Measurements from ENCODE around the gene TMEM94.

TMEM94 gene

DNA sequence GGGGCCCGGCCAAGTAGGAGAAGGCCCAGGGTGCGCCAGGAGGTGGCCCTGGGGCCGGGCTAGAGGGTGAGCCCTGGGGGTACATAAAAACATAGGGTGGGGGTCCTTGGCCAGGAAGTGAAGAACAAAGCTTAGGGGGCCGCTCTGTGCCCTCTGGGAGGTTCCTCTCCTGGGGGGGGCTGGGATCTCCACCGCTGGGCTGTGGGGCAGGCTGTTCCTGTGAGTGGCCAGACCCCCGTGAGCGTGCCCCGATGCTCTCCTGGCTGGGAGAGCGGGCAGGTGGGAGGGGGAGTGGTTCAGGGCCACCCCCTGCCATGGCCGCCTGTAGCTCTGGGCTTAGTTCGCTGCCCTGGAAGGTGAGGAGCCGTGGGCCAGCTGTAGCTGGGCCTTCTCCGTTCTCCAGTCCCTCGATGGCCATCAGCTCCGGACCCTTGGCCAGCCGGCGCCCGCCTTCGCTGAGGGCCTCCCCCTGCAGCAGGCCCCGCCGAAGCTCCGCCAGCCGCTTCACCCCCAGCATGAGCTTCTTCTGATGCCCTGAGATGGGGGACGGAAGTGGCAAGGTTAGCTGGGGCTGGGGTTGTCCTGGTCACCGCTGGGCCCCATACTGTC lies 46.4 kb downstream of the TMEM94 start:
- H3K27ac Mint-ChIP-seq = no peak overlapping the region
- H3K9me3 Mint-ChIP-seq = no peaks in the 10 kb centered on the region
- peaks cover 1% of the 10 kb centered on the region for H3K27me3 Mint-ChIP-seq
- DNase-seq (ENCODE audit: low spot score in 2 of 2) (no peak), ATAC-seq (ENCODE audit: low read depth) (no peak)
- H3K4me1 Mint-ChIP-seq = peaks cover 5% of the 10 kb centered on the region
- peaks cover 2% of the 10 kb centered on the region for H3K36me3 Mint-ChIP-seq
- no peak overlapping the region for H3K4me3 Mint-ChIP-seq

DNA sequence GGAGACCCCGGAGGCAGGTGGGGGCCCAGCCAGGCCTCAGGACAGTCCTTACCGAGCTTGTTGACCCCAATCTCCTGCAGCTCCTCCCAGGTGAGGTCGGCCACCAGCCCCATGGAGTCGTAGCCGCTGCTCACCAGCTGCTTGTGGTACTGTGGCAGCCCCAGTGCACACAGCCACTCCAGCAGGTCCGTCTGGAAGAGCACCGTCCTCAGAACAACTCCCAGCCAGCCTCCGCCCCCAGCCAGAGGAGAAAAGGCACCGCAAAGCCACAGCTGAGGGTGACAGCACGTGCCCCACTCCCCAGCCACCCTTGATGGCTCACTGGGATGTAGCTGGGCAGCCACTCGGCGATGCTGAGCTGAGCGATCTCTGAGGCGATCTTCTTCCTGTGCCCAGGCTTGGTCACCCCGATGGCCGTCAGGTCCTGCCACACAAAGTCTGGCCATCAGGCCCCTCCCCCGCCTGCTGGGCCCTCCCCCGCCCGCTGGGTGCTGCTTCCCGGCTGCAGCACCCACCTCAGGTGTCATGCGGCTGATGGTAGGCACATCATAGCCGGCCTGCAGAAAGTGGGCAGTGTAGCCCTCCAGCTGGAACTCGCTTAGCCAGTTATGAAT lies 47.0 kb downstream of the TMEM94 start:
- peaks cover 5% of the 10 kb centered on the region for H3K4me1 Mint-ChIP-seq
- no peak overlapping the region for H3K27ac Mint-ChIP-seq
- DNase-seq (ENCODE audit: low spot score in 2 of 2) = no peak
- H3K27me3 Mint-ChIP-seq = peaks cover 1% of the 10 kb centered on the region
- no peaks in the 10 kb centered on the region for H3K9me3 Mint-ChIP-seq
- H3K36me3 Mint-ChIP-seq = peaks cover 2% of the 10 kb centered on the region
- H3K4me3 Mint-ChIP-seq = no peak overlapping the region
- no peak for ATAC-seq (ENCODE audit: low read depth)

DNA sequence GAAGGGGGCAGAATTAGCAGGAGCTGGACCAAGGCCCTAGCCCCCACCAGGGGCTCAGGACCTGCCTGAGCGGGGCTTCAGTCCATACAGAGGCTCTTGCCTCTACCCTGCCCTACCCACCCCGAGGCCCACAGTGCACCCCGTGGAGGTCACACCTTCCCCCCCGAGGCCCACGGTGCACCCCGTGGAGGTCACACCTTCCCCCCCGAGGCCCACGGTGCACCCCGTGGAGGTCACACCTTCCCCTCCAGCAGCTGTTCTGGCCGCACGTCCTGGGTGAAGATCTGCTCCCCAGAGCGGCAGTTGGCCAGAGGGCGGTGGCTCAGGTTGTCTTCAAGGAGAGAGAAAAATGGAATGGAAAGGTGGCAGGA lies 47.5 kb downstream of the TMEM94 start:
- ATAC-seq (ENCODE audit: low read depth) = peak; percentile 23
- H3K27me3 Mint-ChIP-seq = peaks cover 1% of the 10 kb centered on the region
- no peak overlapping the region for H3K27ac Mint-ChIP-seq
- no peaks in the 10 kb centered on the region for H3K9me3 Mint-ChIP-seq
- H3K4me3 Mint-ChIP-seq = no peak overlapping the region
- DNase-seq (ENCODE audit: low spot score in 2 of 2) = no peak
- peaks cover 5% of the 10 kb centered on the region for H3K4me1 Mint-ChIP-seq
- H3K36me3 Mint-ChIP-seq = peaks cover 2% of the 10 kb centered on the region

DNA sequence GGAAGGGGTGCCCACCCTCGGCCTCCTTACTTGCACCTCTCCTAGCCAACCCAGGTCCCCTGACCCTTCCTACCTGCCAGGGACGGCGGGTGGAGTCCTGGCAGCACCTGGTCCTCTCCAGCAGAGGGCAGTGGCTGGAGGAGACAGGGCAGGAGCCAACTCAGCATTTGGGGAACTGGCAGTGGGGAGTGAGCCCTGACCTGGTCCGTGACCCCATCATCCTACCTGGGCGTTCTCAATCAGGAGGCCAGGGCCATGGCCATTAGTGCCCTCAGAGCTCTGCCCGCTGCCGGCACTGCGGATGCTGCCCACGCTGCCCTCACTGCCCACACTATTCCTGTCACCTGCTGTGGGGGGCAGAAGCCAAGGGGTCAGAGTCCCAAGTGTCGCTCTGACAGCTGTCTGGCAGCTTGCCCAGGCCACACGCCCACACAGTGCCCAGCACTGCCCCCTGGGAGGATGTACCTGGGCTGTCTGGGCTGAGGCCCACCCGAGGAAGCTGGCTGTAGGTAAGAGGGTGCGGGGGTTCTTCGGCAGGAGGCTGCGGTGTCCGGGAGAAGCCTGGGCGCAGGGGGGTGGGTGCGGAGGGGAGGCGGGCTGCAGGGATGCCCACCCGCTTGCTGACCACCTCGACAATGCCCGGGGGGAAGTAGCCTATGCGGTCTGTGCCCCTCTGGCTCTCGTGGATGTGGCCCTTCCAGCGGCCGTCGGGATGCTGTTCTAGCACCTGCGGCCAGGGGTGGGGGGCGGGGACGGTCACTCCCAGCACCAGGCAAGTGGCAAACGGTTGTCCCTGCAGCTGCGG lies 48.1 kb downstream of the TMEM94 start:
- H3K27ac Mint-ChIP-seq = no peak overlapping the region
- no peaks in the 10 kb centered on the region for H3K9me3 Mint-ChIP-seq
- H3K4me1 Mint-ChIP-seq = peaks cover 5% of the 10 kb centered on the region
- ATAC-seq (ENCODE audit: low read depth) = peak; percentile 96
- peaks cover 2% of the 10 kb centered on the region for H3K36me3 Mint-ChIP-seq
- no peak overlapping the region for H3K4me3 Mint-ChIP-seq
- peak; percentile 52 to 58 for DNase-seq (ENCODE audit: low spot score in 2 of 2)
- peaks cover 1% of the 10 kb centered on the region for H3K27me3 Mint-ChIP-seq

DNA sequence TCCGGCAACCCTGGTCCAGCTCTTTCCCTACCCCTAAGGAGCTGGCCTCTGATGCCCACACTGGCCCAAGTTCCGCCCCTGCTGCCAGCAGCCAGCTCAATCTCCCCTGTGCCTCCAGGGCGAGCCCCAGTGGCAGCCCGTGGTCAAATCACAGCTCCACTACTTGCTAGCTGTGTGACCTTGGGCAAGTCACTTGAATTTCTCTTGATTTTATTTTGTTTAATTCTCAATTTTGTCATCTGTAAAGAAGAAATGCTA lies 48.6 kb downstream of the TMEM94 start:
- no peak for DNase-seq (ENCODE audit: low spot score in 2 of 2)
- no peak overlapping the region for H3K27ac Mint-ChIP-seq
- ATAC-seq (ENCODE audit: low read depth) = no peak
- no peaks in the 10 kb centered on the region for H3K9me3 Mint-ChIP-seq
- H3K4me3 Mint-ChIP-seq = no peak overlapping the region
- peaks cover 5% of the 10 kb centered on the region for H3K4me1 Mint-ChIP-seq
- H3K27me3 Mint-ChIP-seq = peaks cover 1% of the 10 kb centered on the region
- no peaks in the 10 kb centered on the region for H3K36me3 Mint-ChIP-seq

DNA sequence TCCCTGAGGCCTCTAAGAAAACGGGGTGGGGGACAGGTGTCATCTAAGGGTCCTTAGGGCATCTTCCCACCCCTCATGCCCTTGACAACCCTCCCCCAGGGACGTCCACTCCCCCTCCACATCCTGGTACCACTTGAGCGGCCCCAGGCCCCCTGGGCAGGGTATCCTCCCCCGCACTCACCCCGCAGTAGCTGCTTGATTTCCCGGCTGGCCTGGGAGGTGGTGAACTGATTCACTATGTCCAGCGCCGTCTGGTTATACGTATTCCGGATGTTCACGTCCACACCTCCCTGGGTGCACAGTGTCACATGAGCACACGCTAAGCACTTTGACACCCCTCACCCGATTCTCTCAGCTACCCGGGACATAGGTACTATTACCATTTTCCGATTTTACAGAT lies 49.2 kb downstream of the TMEM94 start:
- H3K27me3 Mint-ChIP-seq = peaks cover 1% of the 10 kb centered on the region
- no peaks in the 10 kb centered on the region for H3K36me3 Mint-ChIP-seq
- H3K4me1 Mint-ChIP-seq = peaks cover 5% of the 10 kb centered on the region
- ATAC-seq (ENCODE audit: low read depth) (no peak), DNase-seq (ENCODE audit: low spot score in 2 of 2) (no peak)
- no peaks in the 10 kb centered on the region for H3K9me3 Mint-ChIP-seq
- no peak overlapping the region for H3K4me3 Mint-ChIP-seq
- H3K27ac Mint-ChIP-seq = no peak overlapping the region

DNA sequence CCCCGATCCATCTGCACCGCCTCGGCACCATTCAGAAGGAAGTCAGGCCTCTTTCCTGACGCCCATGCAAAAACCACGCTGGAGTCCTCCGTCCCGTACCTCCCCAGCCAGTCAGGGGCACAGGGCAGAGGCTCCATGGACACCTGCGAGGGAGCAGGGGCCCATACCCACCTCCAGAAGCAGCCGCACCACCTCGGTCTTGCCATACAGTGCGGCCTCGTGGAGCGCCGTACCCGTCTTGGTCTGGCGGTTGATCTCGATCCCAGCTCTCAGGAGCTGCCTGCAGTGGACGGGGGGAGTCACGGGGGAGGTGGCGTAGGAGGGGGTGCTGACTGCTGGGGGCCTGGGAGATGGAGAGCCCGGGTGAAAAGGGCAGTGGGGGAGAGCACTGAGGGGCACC lies 49.7 kb downstream of the TMEM94 start:
- Mint-ChIP-seq H3K9me3 (no peaks in the 10 kb centered on the region), H3K36me3 (no peaks in the 10 kb centered on the region), H3K27me3 (peaks cover 1% of the 10 kb centered on the region), H3K4me1 (peaks cover 5% of the 10 kb centered on the region), H3K27ac (no peak overlapping the region), H3K4me3 (no peak overlapping the region)
- ATAC-seq (ENCODE audit: low read depth) = no peak
- DNase-seq (ENCODE audit: low spot score in 2 of 2) = no peak

DNA sequence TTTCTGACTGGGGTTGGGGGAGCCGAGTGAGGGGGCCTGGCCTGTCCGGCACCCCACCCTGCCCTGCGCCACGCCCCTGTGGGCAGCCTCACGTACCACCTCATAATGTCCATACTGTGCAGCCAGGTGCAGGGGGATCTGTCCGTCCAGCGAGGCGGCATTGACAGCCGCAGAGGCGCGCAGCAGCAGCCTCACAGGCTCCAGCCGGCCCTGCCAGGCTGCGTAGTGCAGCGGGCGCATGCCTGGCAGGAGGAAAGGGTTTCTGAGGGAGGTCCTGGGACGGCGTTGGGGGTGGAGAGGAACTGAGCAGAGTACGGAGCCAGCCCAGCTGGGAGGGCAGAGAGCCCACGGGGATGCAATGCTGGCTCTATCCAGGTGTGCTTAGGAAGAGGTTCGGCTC lies 50.5 kb downstream of the TMEM94 start:
- no peaks in the 10 kb centered on the region for H3K9me3 Mint-ChIP-seq
- no peaks in the 10 kb centered on the region for H3K36me3 Mint-ChIP-seq
- H3K4me1 Mint-ChIP-seq = peaks cover 5% of the 10 kb centered on the region
- H3K27ac Mint-ChIP-seq = no peak overlapping the region
- peaks cover 1% of the 10 kb centered on the region for H3K27me3 Mint-ChIP-seq
- ATAC-seq (ENCODE audit: low read depth) (no peak), DNase-seq (ENCODE audit: low spot score in 2 of 2) (no peak)
- no peak overlapping the region for H3K4me3 Mint-ChIP-seq

DNA sequence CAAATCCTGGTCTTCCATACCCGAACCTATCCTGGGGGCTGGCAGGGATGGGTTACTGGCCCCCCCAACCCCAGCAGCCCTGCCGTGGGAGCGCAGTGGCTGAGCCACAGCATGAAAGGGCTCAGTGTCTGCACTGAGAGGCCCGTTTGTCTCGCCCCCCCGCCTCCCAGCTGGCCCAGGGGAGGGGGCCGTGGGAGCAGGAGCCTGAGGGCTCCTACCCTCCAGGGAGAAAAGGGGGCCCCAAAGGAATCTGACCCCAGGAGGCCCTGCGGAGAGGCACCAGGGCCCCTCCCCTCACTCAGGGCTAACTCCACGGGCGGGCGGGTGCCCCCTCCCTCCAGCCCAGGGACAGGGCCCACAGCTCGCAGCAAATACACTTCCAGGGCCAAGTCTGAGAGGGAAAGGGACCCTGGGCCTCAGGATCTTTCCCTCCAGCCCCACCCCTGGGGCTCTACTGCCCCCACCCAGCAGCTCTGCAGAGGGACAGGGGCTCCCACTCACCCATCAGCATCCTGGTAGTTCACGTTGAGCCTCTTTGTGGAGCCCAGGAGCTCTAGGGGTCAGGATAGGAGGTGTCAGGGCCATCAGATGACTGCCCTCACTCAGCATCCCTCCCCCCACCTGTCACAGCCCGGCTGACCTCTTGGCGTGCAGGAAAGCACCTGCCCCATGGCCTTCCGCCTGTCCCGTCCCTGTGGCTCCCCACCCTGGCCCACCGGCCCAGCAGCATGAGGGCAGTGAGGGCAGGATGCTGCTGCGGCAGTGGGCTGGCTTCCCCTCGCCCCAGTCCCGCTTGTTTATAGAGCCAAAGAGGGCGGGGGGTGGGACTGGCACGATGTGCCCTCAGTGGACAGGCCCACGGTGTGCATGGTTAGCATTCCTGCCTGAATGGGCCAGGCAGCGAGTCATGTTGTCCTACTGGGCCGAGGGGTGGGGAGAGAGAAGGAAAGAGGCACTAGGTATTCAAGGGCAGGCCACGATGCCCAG lies 51.6 kb downstream of the TMEM94 start:
- Mint-ChIP-seq H3K4me3 (no peak overlapping the region), H3K9me3 (no peaks in the 10 kb centered on the region), H3K27ac (no peak overlapping the region), H3K27me3 (peaks cover 1% of the 10 kb centered on the region), H3K4me1 (peaks cover 5% of the 10 kb centered on the region), H3K36me3 (no peaks in the 10 kb centered on the region)
- no peak for DNase-seq (ENCODE audit: low spot score in 2 of 2)
- no peak for ATAC-seq (ENCODE audit: low read depth)

DNA sequence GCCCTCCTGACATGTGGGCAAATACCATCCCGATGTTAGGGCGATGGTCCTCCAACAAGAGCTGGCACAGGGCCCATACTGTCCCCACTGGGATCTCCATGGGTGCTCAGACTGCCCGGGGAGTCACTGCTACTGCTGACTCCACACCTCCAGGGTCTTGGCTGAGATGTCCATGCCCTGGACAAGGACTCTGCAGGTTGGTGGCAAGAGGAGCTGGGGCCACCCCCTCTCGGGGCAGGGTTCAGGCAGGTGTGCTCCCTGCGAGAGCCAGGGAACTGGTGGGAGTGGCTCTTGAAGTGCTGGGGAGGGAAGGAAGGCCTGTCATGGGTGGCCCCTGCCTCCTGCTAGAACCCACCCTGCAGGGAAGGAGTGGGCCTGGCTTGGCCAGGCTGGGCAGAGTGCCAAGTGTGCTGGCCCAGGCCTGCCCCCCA lies 52.5 kb downstream of the TMEM94 start:
- Mint-ChIP-seq H3K9me3 (no peaks in the 10 kb centered on the region), H3K27me3 (peaks cover 1% of the 10 kb centered on the region), H3K4me3 (no peak overlapping the region), H3K36me3 (no peaks in the 10 kb centered on the region), H3K27ac (no peak overlapping the region), H3K4me1 (peaks cover 5% of the 10 kb centered on the region)
- no peak for DNase-seq (ENCODE audit: low spot score in 2 of 2)
- ATAC-seq (ENCODE audit: low read depth) = no peak

DNA sequence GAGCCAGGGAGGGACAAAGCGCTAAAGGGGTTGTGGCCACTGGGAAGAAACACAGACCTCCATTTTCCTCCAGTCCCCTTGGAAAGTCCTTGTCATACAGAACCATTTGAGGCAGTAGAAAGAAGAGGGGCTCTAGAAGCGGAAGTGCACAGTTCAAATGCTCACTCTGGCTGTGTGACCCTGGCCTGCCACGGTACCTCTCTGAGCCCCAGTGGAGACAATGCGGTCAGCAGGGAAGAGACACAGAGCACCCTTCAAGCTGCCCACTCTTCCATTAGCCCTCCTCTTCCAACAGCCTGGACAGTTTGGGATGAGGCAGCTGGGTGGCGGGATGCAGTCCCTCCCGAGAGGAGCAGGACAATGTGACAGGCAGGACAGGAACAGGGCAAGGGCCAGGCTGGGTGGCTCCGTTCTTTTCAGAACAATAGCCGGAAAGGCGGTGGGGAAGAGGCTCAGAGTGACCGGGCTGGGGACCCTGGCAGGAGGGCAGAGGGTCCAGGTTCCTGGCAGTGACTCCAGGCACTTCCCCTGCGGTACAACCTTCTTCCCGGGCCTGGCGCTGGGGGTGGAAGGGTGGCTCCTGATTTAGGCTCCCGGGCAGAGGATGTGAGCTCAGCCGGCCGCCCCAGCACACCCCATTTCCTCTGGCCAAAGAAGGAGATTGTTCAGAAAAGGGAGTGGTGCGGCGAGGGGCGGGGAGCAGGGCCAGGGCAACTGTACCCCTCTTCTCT lies 53.3 kb downstream of the TMEM94 start:
- ATAC-seq (ENCODE audit: low read depth) (no peak), DNase-seq (ENCODE audit: low spot score in 2 of 2) (no peak)
- H3K27ac Mint-ChIP-seq = no peak overlapping the region
- H3K4me1 Mint-ChIP-seq = no peaks in the 10 kb centered on the region
- H3K27me3 Mint-ChIP-seq = peaks cover 1% of the 10 kb centered on the region
- no peaks in the 10 kb centered on the region for H3K36me3 Mint-ChIP-seq
- H3K9me3 Mint-ChIP-seq = no peaks in the 10 kb centered on the region
- H3K4me3 Mint-ChIP-seq = no peak overlapping the region

DNA sequence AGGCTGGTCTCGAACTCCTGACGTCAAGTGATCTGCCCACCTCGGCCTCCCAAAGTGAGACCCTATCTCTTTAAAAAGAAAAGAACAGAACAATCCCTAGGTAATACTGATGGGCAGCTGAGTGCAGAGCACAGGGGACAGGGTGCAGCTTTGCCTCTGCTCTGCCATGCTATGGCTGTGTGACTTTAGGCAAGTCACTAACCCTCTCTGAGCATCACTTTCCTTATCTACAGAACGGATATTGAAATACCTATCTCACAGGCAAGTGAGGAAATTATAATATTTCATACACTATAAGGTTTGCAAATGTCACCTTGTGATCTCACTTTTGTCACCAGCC lies 54.8 kb downstream of the TMEM94 start:
- no peaks in the 10 kb centered on the region for H3K4me1 Mint-ChIP-seq
- no peaks in the 10 kb centered on the region for H3K36me3 Mint-ChIP-seq
- H3K27ac Mint-ChIP-seq = no peak overlapping the region
- no peak overlapping the region for H3K4me3 Mint-ChIP-seq
- H3K9me3 Mint-ChIP-seq = no peaks in the 10 kb centered on the region
- DNase-seq (ENCODE audit: low spot score in 2 of 2) (no peak), ATAC-seq (ENCODE audit: low read depth) (no peak)
- no peaks in the 10 kb centered on the region for H3K27me3 Mint-ChIP-seq

DNA sequence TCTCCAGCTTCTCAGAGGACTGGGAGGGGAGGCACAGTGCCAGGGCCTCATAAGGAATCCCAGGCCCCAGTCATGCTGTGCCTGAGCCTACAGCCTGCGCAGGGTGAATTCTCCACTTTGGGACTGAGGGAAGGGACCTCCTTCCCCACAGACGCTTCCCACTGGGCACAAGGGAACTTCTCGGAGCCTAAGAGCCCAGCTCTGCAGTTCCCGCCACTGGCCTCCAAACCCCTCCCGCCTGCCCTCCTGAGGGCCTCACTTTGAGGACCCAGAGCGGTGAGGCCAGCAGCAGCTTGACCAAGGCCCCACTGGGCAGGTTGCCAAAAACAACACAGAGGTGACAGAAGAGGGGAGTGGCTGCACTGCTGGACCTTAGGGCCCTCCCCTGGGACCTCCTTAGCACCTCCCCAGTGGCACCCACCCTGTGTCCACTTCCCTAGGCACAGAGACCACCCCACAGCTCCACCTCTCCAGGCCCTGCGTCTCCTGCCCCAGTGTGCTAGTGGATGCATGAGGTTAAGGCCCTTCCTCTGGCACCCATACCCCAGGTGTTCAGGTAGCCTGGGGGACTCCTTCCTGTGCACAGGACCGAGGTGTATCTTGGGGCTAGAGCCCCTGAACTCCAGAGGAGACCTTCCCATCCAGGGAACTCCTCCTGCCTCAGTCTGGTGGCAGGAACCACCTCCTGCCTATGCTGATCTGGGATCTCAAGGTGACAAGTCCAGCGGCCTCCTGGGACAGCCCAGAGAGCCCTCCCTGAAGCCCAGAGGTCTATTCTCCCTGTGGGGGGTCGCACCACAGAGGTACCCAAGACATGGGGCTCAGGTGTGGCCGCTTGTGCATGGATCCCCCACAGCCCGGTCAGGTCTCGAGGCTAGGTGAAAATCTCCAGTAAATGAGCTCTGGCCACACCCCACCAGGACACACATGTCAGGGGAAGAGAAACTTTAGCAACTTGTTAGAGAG lies 55.5 kb downstream of the TMEM94 start:
- DNase-seq (ENCODE audit: low spot score in 2 of 2) (no peak), ATAC-seq (ENCODE audit: low read depth) (no peak)
- H3K4me3 Mint-ChIP-seq = no peak overlapping the region
- H3K9me3 Mint-ChIP-seq = no peaks in the 10 kb centered on the region
- H3K27ac Mint-ChIP-seq = peak overlapping the region; percentile 23
- no peaks in the 10 kb centered on the region for H3K4me1 Mint-ChIP-seq
- no peaks in the 10 kb centered on the region for H3K36me3 Mint-ChIP-seq
- no peaks in the 10 kb centered on the region for H3K27me3 Mint-ChIP-seq
